PC-3 (cell line): ENCODE data around the gene AOPEP. TPM values are rescaled to one million over a fixed set of nuclear protein-coding genes. Genes with fewer than 3 reads are reported as not detected.

Source experiments
- ATAC-seq: fragments of 200-7000 bp; cut with Tn5 transposase; 2 replicates; pipeline ENCODE4 v1.9.1; 2020; ENCODE audit warnings: mild to moderate bottlenecking, moderate library complexity
- BruUV-seq: library from RNA; stranded (reverse); fragments of 400-500 nt; replicated peaks from 2 replicates; lab custom pipeline; 2021; lab: Mats Ljungman, UMichigan
- CTCF ChIA-PET: fragments of 300-600 bp; sonication (Branson Sonifier 250); formaldehyde crosslinking; loops from one replicate; lab custom pipeline; 2022; ENCODE audit warnings: antibody characterized with exemption; lab: Charles Lee
- POLR2A ChIA-PET: fragments of 300-600 bp; sonication (Branson Sonifier 250); formaldehyde crosslinking; loops from one replicate; lab custom pipeline; 2022; ENCODE audit warnings: antibody characterized with exemption; ENCODE audit not compliant: unreplicated experiment; lab: Charles Lee
- DNase-seq: peaks from one replicate; pipeline ENCODE4 v3.0.0-alpha.2; 2015
- H2AFZ ChIP-seq: fragments of 300-600 bp; sonication (generic); 2 replicates; pipeline ENCODE4 v1.6.0; 2016; ENCODE audit warnings: antibody characterized with exemption, low read length
- H3F3A ChIP-seq: fragments of 300-600 bp; sonication (generic); one replicate; pipeline ENCODE4 v1.6.0; 2017; ENCODE audit warnings: antibody characterized with exemption, low read length, control low read depth, mild to moderate bottlenecking; ENCODE audit not compliant: unreplicated experiment
- H3K27ac ChIP-seq: fragments of 300-600 bp; sonication (generic); 2 replicates; pipeline ENCODE4 v1.5.1; 2016; ENCODE audit warnings: mild to moderate bottlenecking, low read length
- H3K27me3 ChIP-seq: fragments of 300-600 bp; sonication (generic); 2 replicates; pipeline ENCODE4 v1.6.1; 2016; ENCODE audit warnings: low read length, mixed read lengths
- H3K36me3 ChIP-seq: fragments of 300-600 bp; sonication (generic); 2 replicates; pipeline ENCODE4 v1.6.1; 2016; ENCODE audit warnings: low read depth, mixed run types, low read length, mixed read lengths
- H3K4me1 ChIP-seq: fragments of 300-600 bp; sonication (generic); 2 replicates; pipeline ENCODE4 v1.5.1; 2016; ENCODE audit warnings: low read length; ENCODE audit not compliant: insufficient read depth
- H3K4me2 ChIP-seq: fragments of 300-600 bp; sonication (generic); 2 replicates; pipeline ENCODE4 v1.6.0; 2016; ENCODE audit warnings: low read length
- H3K4me3 ChIP-seq: fragments of 300-600 bp; sonication (generic); 2 replicates; pipeline ENCODE4 v1.5.1; 2016; ENCODE audit warnings: mild to moderate bottlenecking, low read length, mixed read lengths
- H3K79me2 ChIP-seq: fragments of 300-600 bp; sonication (generic); 2 replicates; pipeline ENCODE4 v1.6.1; 2017; ENCODE audit warnings: low read length, mixed read lengths
- H3K9ac ChIP-seq: fragments of 300-600 bp; sonication (generic); 2 replicates; pipeline ENCODE4 v1.6.0; 2016; ENCODE audit warnings: mild to moderate bottlenecking, low read length
- H3K9me2 ChIP-seq: fragments of 300-600 bp; sonication (generic); replicated peaks from 2 replicates; pipeline ENCODE4 v1.6.1; 2016; ENCODE audit warnings: mixed run types, low read length, mixed read lengths
- H3K9me3 ChIP-seq: fragments of 300-600 bp; sonication (generic); 2 replicates; pipeline ENCODE4 v1.6.1; 2016; ENCODE audit warnings: low read length, mixed read lengths
- H4K20me1 ChIP-seq: fragments of 300-600 bp; sonication (generic); 2 replicates; pipeline ENCODE4 v1.6.1; 2016; ENCODE audit warnings: low read length, mixed read lengths
- EZH2 ChIP-seq: fragments of 300-600 bp; sonication (generic); IDR thresholded peaks from one replicate; pipeline ENCODE4 v1.6.1; 2017; ENCODE audit warnings: antibody characterized with exemption, mild to moderate bottlenecking, low read length; ENCODE audit not compliant: unreplicated experiment
- EZH2phosphoT487 ChIP-seq: fragments of 300-600 bp; sonication (generic); IDR thresholded peaks from 2 replicates; pipeline ENCODE4 v1.6.1; 2018; ENCODE audit warnings: mild to moderate bottlenecking, antibody characterized with exemption, low read length, borderline replicate concordance
- intact Hi-C: fragments of 100-400 bp; cut with micrococcal nuclease; formaldehyde crosslinking; loops from 2 replicates; pipeline ENCODE4 v1.9.0; 2023
- total RNA-seq: library from RNA; depleted of rRNA; stranded (reverse); fragments of >200 nt; gene quantifications from 2 replicates; pipeline ENCODE4 v1.2.3, GENCODE V29; 2014
- TF ChIP-seq, protein P1 (sequence below): fragments of 300-600 bp; sonication (generic); conservative IDR thresholded peaks from 2 replicates; pipeline ENCODE4 v1.5.1; 2017; ENCODE audit warnings: antibody characterized with exemption, low read depth, mild to moderate bottlenecking, low read length

AOPEP gene
- total RNA-seq, 1 experiment from 2014 or later = 23.1 TPM

DNA sequence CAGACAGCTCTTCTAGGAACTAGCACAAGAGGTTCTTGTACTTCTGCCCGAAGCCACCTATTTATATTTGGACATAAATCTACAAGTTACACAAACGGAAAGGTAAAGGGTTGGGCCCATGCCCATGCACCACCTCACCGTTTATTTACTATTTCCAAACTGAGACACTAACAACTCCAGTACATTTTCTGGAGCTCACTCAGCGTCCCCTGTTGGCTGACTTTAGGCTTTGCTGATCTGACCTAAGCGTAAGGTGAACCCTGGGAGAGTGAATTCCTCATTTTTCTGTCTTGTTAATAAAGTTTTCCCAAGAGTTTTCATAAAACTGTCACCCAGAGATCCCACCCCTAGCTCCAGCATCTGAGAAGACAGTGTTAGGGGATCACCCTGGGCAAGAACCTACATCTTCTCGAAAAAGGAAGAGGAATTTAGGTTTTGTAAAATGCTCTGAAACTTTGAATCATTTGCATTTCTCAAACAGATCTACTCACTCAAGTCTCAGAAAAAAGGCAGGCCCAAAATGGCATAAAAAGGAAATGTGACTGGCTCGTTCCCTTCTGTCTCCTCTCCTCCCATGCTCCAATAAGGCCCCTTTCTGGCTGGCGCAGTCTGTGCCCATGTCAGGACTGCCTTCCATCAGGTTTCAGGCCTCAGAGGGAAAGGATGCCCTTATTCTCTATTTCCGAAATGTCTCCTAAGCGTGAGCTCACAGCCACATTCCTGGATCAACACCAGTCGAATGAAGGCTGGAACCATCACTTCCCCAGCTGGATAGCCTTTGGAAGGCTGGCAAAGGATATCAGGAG, 389.7 kb downstream of the AOPEP start:
- Histone ChIP-seq H3K4me3 (no peak overlapping the region), H3K79me2 (no peaks in the 10 kb centered on the region), H3K4me1 (peaks cover 20% of the 10 kb centered on the region), H4K20me1 (no peaks in the 10 kb centered on the region), H3K36me3 (no peaks in the 10 kb centered on the region), H3K9me2 (no peaks in the 10 kb centered on the region), H3K9ac (no peak overlapping the region), H3K4me2 (peak overlapping the region; percentile 33), H3K27me3 (no peaks in the 10 kb centered on the region), H3K9me3 (no peaks in the 10 kb centered on the region), H3K27ac (peak overlapping the region; percentile 45), H3F3A (no peaks in the 10 kb centered on the region), H2AFZ (no peak overlapping the region)
- intact Hi-C loops = loop anchor here (1.0 to 10.0 kb wide), 3 partner anchors 109 to 333 kb away; no protein-coding TSS in a partner anchor
- peak; percentile 90 for ATAC-seq
- ChIA-PET POLR2A (no interaction called here), CTCF (interaction anchor here (0.5 to 1.5 kb wide), 5 partner anchors 9 to 446 kb away, joined by 3 to 5 read pairs (median 4); no protein-coding TSS in a partner anchor)
- BruUV-seq = no TSS peak
- TF ChIP-seq EZH2phosphoT487 (no peak), EZH2 (no peak)
- TF ChIP-seq, protein P1, sequence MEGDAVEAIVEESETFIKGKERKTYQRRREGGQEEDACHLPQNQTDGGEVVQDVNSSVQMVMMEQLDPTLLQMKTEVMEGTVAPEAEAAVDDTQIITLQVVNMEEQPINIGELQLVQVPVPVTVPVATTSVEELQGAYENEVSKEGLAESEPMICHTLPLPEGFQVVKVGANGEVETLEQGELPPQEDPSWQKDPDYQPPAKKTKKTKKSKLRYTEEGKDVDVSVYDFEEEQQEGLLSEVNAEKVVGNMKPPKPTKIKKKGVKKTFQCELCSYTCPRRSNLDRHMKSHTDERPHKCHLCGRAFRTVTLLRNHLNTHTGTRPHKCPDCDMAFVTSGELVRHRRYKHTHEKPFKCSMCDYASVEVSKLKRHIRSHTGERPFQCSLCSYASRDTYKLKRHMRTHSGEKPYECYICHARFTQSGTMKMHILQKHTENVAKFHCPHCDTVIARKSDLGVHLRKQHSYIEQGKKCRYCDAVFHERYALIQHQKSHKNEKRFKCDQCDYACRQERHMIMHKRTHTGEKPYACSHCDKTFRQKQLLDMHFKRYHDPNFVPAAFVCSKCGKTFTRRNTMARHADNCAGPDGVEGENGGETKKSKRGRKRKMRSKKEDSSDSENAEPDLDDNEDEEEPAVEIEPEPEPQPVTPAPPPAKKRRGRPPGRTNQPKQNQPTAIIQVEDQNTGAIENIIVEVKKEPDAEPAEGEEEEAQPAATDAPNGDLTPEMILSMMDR = peak; percentile 86
- peak; percentile 80 for DNase-seq

DNA sequence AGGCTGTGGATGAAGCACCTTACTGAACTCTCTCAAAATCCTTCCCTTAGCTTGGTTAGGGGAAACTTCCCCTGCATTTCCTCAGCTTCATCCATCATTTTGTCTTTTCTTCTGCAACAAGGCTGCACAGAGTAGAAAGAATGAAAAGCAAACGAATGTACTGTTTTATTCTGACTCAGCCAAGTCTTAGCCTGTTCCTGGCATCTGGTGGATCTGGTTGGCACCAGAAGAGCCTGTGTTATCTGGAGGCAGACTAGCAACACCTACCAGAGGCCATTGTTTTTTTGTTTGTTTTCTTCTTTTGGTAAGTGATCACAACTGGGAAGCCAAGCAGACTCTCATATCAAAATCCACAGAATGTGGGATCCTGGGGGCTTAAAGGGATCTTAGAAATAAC, 390.3 kb downstream of the AOPEP start:
- Histone ChIP-seq H3F3A (no peaks in the 10 kb centered on the region), H3K27ac (no peak overlapping the region), H4K20me1 (no peaks in the 10 kb centered on the region), H3K36me3 (no peaks in the 10 kb centered on the region), H3K79me2 (no peaks in the 10 kb centered on the region), H3K4me3 (no peak overlapping the region), H3K9me2 (no peaks in the 10 kb centered on the region), H3K27me3 (no peaks in the 10 kb centered on the region), H3K4me2 (no peak overlapping the region), H3K9ac (no peak overlapping the region), H2AFZ (no peak overlapping the region), H3K4me1 (peaks cover 20% of the 10 kb centered on the region), H3K9me3 (no peaks in the 10 kb centered on the region)
- TF ChIP-seq, protein P1 = no peak
- TF ChIP-seq EZH2phosphoT487 (no peak), EZH2 (no peak)
- intact Hi-C loops = loop anchor here (1.0 to 10.0 kb wide), 3 partner anchors 110 to 334 kb away; no protein-coding TSS in a partner anchor
- DNase-seq = peak; percentile 12
- ChIA-PET CTCF (interaction anchor here (1.5 kb wide), 1 partner anchor 436 kb away, joined by 5 read pairs; no protein-coding TSS in a partner anchor), POLR2A (no interaction called here)
- peak; percentile 54; the same call in 1 of the 2 replicates for ATAC-seq
- no TSS peak for BruUV-seq
